MM.1S (cell line): Measurements from ENCODE around the gene XYLT1.

ENCODE experiments used
- DNase-seq: peaks from one replicate; pipeline ENCODE4 v3.0.0-alpha.2; 2015
- H2AFZ ChIP-seq: fragments of 300-600 bp; sonication (generic); 2 replicates; pipeline ENCODE4 v1.6.0; 2016; ENCODE audit warnings: antibody characterized with exemption, low read length
- H3F3A ChIP-seq: fragments of 300-600 bp; sonication (generic); 2 replicates; pipeline ENCODE4 v1.6.1; 2016; ENCODE audit warnings: mild to moderate bottlenecking, antibody characterized with exemption, low read length, moderate library complexity, mixed read lengths; ENCODE audit not compliant: insufficient read depth
- H3K27ac ChIP-seq: fragments of 300-600 bp; sonication (generic); 2 replicates; pipeline ENCODE4 v1.5.1; 2016; ENCODE audit warnings: mild to moderate bottlenecking, low read length
- H3K27me3 ChIP-seq: fragments of 300-600 bp; sonication (generic); replicated peaks from 2 replicates; pipeline ENCODE4 v1.6.0; 2016; ENCODE audit warnings: low read length; ENCODE audit not compliant: insufficient read depth
- H3K36me3 ChIP-seq: fragments of 300-600 bp; sonication (generic); replicated peaks from 2 replicates; pipeline ENCODE4 v1.6.1; 2016; ENCODE audit warnings: mild to moderate bottlenecking, low read length, mixed read lengths; ENCODE audit not compliant: insufficient read depth
- H3K4me1 ChIP-seq: fragments of 300-600 bp; sonication (generic); 2 replicates; pipeline ENCODE4 v1.6.1; 2016; ENCODE audit warnings: low read length, mixed read lengths
- H3K4me2 ChIP-seq: fragments of 300-600 bp; sonication (generic); 2 replicates; pipeline ENCODE4 v1.6.0; 2016; ENCODE audit warnings: low read depth, low read length
- H3K4me3 ChIP-seq: fragments of 300-600 bp; sonication (generic); 2 replicates; pipeline ENCODE4 v1.5.1; 2016; ENCODE audit warnings: low read length, mixed read lengths
- H3K79me2 ChIP-seq: fragments of 300-600 bp; sonication (generic); 2 replicates; pipeline ENCODE4 v1.6.1; 2016; ENCODE audit warnings: mixed run types, low read length, mixed read lengths
- H3K9ac ChIP-seq: fragments of 300-600 bp; sonication (generic); 2 replicates; pipeline ENCODE4 v1.6.1; 2016; ENCODE audit warnings: low read length, mixed read lengths
- H3K9me2 ChIP-seq: fragments of 300-600 bp; sonication (generic); replicated peaks from 2 replicates; pipeline ENCODE4 v1.6.1; 2016; ENCODE audit warnings: mild to moderate bottlenecking, low read length, mixed read lengths; ENCODE audit not compliant: insufficient read depth
- H3K9me3 ChIP-seq: fragments of 300-600 bp; sonication (generic); replicated peaks from 2 replicates; pipeline ENCODE4 v1.6.1; 2016; ENCODE audit warnings: mild to moderate bottlenecking, low read length, mixed read lengths; ENCODE audit not compliant: insufficient read depth
- H4K20me1 ChIP-seq: fragments of 300-600 bp; sonication (generic); 2 replicates; pipeline ENCODE4 v1.6.1; 2016; ENCODE audit warnings: mild to moderate bottlenecking, low read length, moderate library complexity, mixed read lengths; ENCODE audit not compliant: insufficient read depth
- CTCF ChIP-seq: fragments of 300-600 bp; sonication (generic); IDR thresholded peaks from 2 replicates; pipeline ENCODE4 v1.5.1; 2016; ENCODE audit warnings: antibody characterized with exemption, low read length, mixed read lengths
- EZH2 ChIP-seq: fragments of 300-600 bp; sonication (generic); optimal IDR thresholded peaks from 2 replicates; pipeline ENCODE3; 2017; ENCODE audit warnings: low read depth, mild to moderate bottlenecking, antibody characterized with exemption, low read length, mixed read lengths
- EZH2phosphoT487 ChIP-seq: fragments of 300-600 bp; sonication (generic); IDR thresholded peaks from 2 replicates; pipeline ENCODE4 v1.6.1; 2018; ENCODE audit warnings: antibody characterized with exemption, low read length

Gene XYLT1

DNA sequence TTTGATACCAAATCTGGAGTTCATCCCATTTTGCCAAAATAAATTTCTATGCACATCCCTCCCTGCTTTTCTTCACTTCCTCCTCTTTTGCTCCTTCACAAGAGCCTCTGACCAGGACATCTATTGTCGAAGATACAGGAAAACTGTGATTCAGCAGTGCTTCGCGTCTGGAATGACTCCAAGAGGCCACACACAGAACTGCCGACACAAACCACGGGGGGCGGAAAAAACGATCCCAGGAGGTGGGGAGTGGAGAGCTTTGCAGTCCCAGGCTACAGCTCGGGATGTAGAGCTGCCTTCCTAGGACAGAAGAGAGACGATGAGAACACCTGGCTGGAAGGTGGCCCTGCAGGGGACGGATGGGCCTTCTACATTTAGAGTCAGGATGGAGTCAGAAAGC is 102.8 kb downstream of the XYLT1 start:
- TF ChIP-seq EZH2phosphoT487 (no peak), EZH2 (no peak), CTCF (no peak)
- Histone ChIP-seq H3K4me1 (peaks cover 22% of the 10 kb centered on the region), H3K79me2 (peaks cover 82% of the 10 kb centered on the region), H3K9ac (no peak overlapping the region), H4K20me1 (no peaks in the 10 kb centered on the region), H3F3A (peaks cover 17% of the 10 kb centered on the region), H3K27me3 (no peaks in the 10 kb centered on the region), H2AFZ (no peak overlapping the region), H3K9me2 (no peaks in the 10 kb centered on the region), H3K9me3 (no peaks in the 10 kb centered on the region), H3K36me3 (no peaks in the 10 kb centered on the region), H3K4me3 (no peak overlapping the region), H3K4me2 (no peak overlapping the region), H3K27ac (no peak overlapping the region)
- DNase-seq: no peak

GRCh38 chr16:17367036-17367435 is 103.7 kb downstream of the XYLT1 start:
- Histone ChIP-seq H3K9me2 (no peaks in the 10 kb centered on the region), H3K79me2 (peaks cover 89% of the 10 kb centered on the region), H4K20me1 (no peaks in the 10 kb centered on the region), H3K27me3 (no peaks in the 10 kb centered on the region), H2AFZ (no peak overlapping the region), H3K27ac (no peak overlapping the region), H3K9ac (no peak overlapping the region), H3K9me3 (no peaks in the 10 kb centered on the region), H3K36me3 (no peaks in the 10 kb centered on the region), H3K4me3 (no peak overlapping the region), H3F3A (peaks cover 17% of the 10 kb centered on the region), H3K4me1 (peaks cover 22% of the 10 kb centered on the region), H3K4me2 (no peak overlapping the region)
- DNase-seq: no peak
- TF ChIP-seq EZH2phosphoT487: no peak
- TF ChIP-seq CTCF: no peak
- no peak for TF ChIP-seq EZH2

DNA sequence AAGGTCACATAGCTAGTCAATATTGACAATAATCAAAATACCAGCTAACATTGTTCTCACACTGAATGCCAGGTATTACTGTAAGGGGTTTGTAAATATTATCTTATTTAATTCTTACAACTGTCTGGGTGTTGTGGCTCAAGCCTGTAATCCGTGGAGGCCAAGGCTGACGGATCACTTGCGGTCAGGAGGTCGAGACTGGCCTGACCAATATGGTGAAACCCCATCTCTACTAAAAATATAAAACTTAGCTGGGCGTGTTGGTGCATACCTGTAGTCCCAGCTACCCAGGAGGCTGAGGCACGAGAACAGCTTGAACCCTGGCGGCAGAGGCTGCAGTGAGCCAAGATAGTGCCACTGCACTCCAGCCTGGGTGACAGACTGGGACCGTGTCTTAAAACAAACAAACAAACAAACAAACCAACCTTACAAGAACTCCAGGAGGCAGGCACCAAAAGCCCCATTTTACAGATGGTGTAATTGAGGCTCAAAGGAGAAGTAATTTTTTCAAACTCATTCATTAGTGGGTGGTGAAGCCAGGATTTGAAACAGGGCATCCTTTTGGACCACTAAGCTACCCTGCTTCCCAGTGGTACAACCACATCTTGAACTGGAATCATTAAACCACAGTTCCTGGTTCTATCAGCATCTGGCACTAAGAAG is 104.3 kb downstream of the XYLT1 start:
- Histone ChIP-seq H3K27ac (no peak overlapping the region), H3K4me1 (peaks cover 22% of the 10 kb centered on the region), H3K79me2 (peaks cover 90% of the 10 kb centered on the region), H3K9ac (no peak overlapping the region), H2AFZ (no peak overlapping the region), H3F3A (peaks cover 17% of the 10 kb centered on the region), H4K20me1 (no peaks in the 10 kb centered on the region), H3K9me2 (no peaks in the 10 kb centered on the region), H3K27me3 (no peaks in the 10 kb centered on the region), H3K36me3 (no peaks in the 10 kb centered on the region), H3K4me2 (no peak overlapping the region), H3K9me3 (no peaks in the 10 kb centered on the region), H3K4me3 (no peak overlapping the region)
- TF ChIP-seq CTCF (no peak), EZH2phosphoT487 (no peak), EZH2 (no peak)
- DNase-seq: no peak
